Stomach smooth muscle (tissue), 2 donors: ENCODE results near the gene SPTAN1.
A peak's percentile ranks its signal among the peaks of the same experiment; 100 is the strongest.

Source experiments
- H3K27ac ChIP-seq: one replicate; pipeline ENCODE4 v1.7.0; 2013; ENCODE audit warnings: mild to moderate bottlenecking, low read length, inconsistent platforms
- H3K27me3 ChIP-seq, 2 donors: one replicate each; pipeline ENCODE4 v1.7.0; 2013; ENCODE audit warnings: low read length in 2 of 2; ENCODE audit not compliant: insufficient read depth in 2 of 2, control insufficient read depth in 1 of 2
- H3K36me3 ChIP-seq, 2 donors: one replicate each; pipeline ENCODE4 v1.7.0; 2013; ENCODE audit warnings: low read length in 2 of 2; ENCODE audit not compliant: control insufficient read depth in 2 of 2, insufficient read depth in 2 of 2
- H3K4me1 ChIP-seq: one replicate; pipeline ENCODE4 v1.7.0; 2013; ENCODE audit warnings: low read length; ENCODE audit not compliant: control insufficient read depth, insufficient read depth
- H3K4me3 ChIP-seq, 2 donors: one replicate each; pipeline ENCODE4 v1.7.0; 2013; ENCODE audit warnings: low read length in 2 of 2
- H3K9ac ChIP-seq, 2 donors: one replicate each; pipeline ENCODE4 v1.7.0; 2013; ENCODE audit warnings: low read length in 2 of 2, mild to moderate bottlenecking in 1 of 2
- H3K9me3 ChIP-seq, 2 donors: one replicate each; pipeline ENCODE4 v1.7.0; 2013; ENCODE audit warnings: low read length in 2 of 2; ENCODE audit not compliant: control insufficient read depth in 2 of 2
- donor health status: healthy.
- donor health status: Pancreatic carcinoma.

SPTAN1 gene

GRCh38 chr9:128528445-128529160 is 23.8 kb upstream of the SPTAN1 start:
- Histone ChIP-seq H3K4me3 (no peak overlapping the region), H3K9ac (no peak overlapping the region), H3K9me3 (no peaks in the 10 kb centered on the region), H3K4me1 (peaks cover 1% of the 10 kb centered on the region), H3K27me3 (no peaks in the 10 kb centered on the region), H3K27ac (no peak overlapping the region), H3K36me3 (peaks cover 48 to 49% of the 10 kb centered on the region in 2 donors)

- H3K4me1 ChIP-seq: no peaks in the 10 kb centered on the region
- H3K27me3 ChIP-seq: no peaks in the 10 kb centered on the region
- H3K36me3 ChIP-seq: peaks cover 54 to 55% of the 10 kb centered on the region in 2 donors
- H3K9ac ChIP-seq: no peak overlapping the region
- H3K4me3 ChIP-seq: no peak overlapping the region
- no peak overlapping the region for H3K27ac ChIP-seq
- H3K9me3 ChIP-seq: no peaks in the 10 kb centered on the region
Observed at GRCh38 chr9:128529191-128529590, 23.2 kb upstream of the SPTAN1 start.

GRCh38 chr9:128532581-128532980 is 19.8 kb upstream of the SPTAN1 start:
- no peaks in the 10 kb centered on the region for H3K4me1 ChIP-seq
- no peaks in the 10 kb centered on the region for H3K27me3 ChIP-seq
- peaks cover 39 to 42% of the 10 kb centered on the region in 2 donors for H3K36me3 ChIP-seq
- no peaks in the 10 kb centered on the region for H3K9me3 ChIP-seq
- no peak overlapping the region for H3K9ac ChIP-seq
- H3K4me3 ChIP-seq: no peak overlapping the region
- no peak overlapping the region for H3K27ac ChIP-seq

- H3K36me3 ChIP-seq: peaks cover 45 to 51% of the 10 kb centered on the region in 2 donors
- H3K9me3 ChIP-seq: no peaks in the 10 kb centered on the region
- no peak overlapping the region for H3K4me3 ChIP-seq
- H3K27ac ChIP-seq: no peak overlapping the region
- H3K9ac ChIP-seq: no peak overlapping the region
- no peaks in the 10 kb centered on the region for H3K4me1 ChIP-seq
- no peaks in the 10 kb centered on the region for H3K27me3 ChIP-seq
Observed at GRCh38 chr9:128540634-128541360, 11.6 kb upstream of the SPTAN1 start.

- Histone ChIP-seq H3K9me3 (no peaks in the 10 kb centered on the region), H3K9ac (no peak overlapping the region), H3K27me3 (no peaks in the 10 kb centered on the region), H3K27ac (no peak overlapping the region), H3K4me1 (peaks cover 23% of the 10 kb centered on the region), H3K4me3 (no peak overlapping the region), H3K36me3 (peaks cover under 1 to 10% of the 10 kb centered on the region in 2 donors)
Observed at GRCh38 chr9:128546504-128546903, 5.9 kb upstream of the SPTAN1 start.

- peak overlapping the region; percentile 94 for H3K27ac ChIP-seq
- peaks cover 31% of the 10 kb centered on the region for H3K4me1 ChIP-seq
- H3K9ac ChIP-seq: no peak overlapping the region
- H3K9me3 ChIP-seq: no peaks in the 10 kb centered on the region
- H3K27me3 ChIP-seq: no peaks in the 10 kb centered on the region
- no peaks in the 10 kb centered on the region for H3K36me3 ChIP-seq
- H3K4me3 ChIP-seq: no peak overlapping the region
Observed at GRCh38 chr9:128548876-128549275, 3.5 kb upstream of the SPTAN1 start.

GRCh38 chr9:128550226-128550625 is 2.2 kb upstream of the SPTAN1 start:
- Histone ChIP-seq H3K27ac (peak overlapping the region; percentile 94), H3K4me3 (peak overlapping the region; percentile 23 to 35), H3K4me1 (peaks cover 44% of the 10 kb centered on the region), H3K9me3 (no peaks in the 10 kb centered on the region), H3K27me3 (no peaks in the 10 kb centered on the region), H3K36me3 (no peaks in the 10 kb centered on the region), H3K9ac (peak overlapping the region; percentile 63 to 68)

GRCh38 chr9:128550770-128551656 is 1.4 kb upstream of the SPTAN1 start:
- peaks cover 45% of the 10 kb centered on the region for H3K4me1 ChIP-seq
- no peaks in the 10 kb centered on the region for H3K27me3 ChIP-seq
- H3K4me3 ChIP-seq: peak overlapping the region; percentile 65 to 85
- H3K36me3 ChIP-seq: no peaks in the 10 kb centered on the region
- no peaks in the 10 kb centered on the region for H3K9me3 ChIP-seq
- H3K27ac ChIP-seq: peak overlapping the region; percentile 94
- H3K9ac ChIP-seq: peak overlapping the region; percentile 63 to 68

- H3K27ac ChIP-seq: peak overlapping the region; percentile 94
- peaks cover 45% of the 10 kb centered on the region for H3K4me1 ChIP-seq
- peak overlapping the region; percentile 63 to 68 for H3K9ac ChIP-seq
- H3K9me3 ChIP-seq: no peaks in the 10 kb centered on the region
- peaks cover 0 to 2% of the 10 kb centered on the region in 2 donors for H3K36me3 ChIP-seq
- no peaks in the 10 kb centered on the region for H3K27me3 ChIP-seq
- peak overlapping the region; percentile 65 to 85 for H3K4me3 ChIP-seq
Observed at GRCh38 chr9:128551657-128552152, 682 bp upstream of the SPTAN1 start.

- Histone ChIP-seq H3K9ac (peak overlapping the region; percentile 80 to 82), H3K4me3 (peak overlapping the region; percentile 79 to 85), H3K36me3 (peaks cover 0 to 2% of the 10 kb centered on the region in 2 donors), H3K27me3 (no peaks in the 10 kb centered on the region), H3K9me3 (no peaks in the 10 kb centered on the region), H3K4me1 (peaks cover 45% of the 10 kb centered on the region), H3K27ac (peak overlapping the region; percentile 89)
Observed at GRCh38 chr9:128552744-128553440, 505 bp downstream of the SPTAN1 start.
